Measurements from ENCODE around the gene GLO1.

GLO1 gene

DNA sequence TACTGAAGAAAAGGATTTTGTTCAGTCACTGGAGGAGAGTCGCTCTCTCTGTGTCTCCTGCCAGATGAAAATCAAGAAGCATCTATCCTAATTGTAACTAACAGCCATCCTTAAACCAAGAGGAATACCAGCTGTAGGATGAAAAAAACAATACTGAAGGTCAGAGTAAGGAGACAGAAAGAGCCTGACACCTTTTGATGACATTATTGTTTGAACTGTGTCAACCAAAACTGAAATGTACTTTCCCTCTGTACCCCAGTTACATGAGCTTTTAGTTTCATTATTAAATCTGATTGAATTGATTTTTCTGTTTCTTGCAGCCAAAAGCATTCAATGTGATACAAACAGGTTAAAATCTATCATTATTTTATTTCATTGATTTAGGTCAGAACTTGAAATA lies 46.0 kb downstream of the GLO1 start:
- DNase-seq = no peak

DNA sequence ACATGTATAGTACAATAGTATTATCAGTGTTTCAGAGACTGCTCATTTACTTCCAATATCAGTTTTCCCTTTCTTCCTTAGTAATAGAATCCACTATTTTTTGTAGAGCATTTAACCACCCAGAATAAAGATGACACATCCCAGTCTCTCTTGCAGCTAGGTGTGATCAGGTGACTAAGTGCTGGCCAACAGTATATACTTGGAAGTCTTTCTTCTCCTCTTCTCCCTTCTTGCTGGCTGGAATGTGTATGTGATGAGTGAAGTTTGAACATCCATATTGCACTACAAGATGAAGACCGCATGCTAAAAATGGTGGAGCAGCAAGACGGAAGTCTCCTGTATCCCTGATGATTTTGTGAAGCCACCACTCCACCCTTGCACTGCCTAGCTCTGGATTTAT lies 48.7 kb downstream of the GLO1 start:
- DNase-seq = no peak

DNA sequence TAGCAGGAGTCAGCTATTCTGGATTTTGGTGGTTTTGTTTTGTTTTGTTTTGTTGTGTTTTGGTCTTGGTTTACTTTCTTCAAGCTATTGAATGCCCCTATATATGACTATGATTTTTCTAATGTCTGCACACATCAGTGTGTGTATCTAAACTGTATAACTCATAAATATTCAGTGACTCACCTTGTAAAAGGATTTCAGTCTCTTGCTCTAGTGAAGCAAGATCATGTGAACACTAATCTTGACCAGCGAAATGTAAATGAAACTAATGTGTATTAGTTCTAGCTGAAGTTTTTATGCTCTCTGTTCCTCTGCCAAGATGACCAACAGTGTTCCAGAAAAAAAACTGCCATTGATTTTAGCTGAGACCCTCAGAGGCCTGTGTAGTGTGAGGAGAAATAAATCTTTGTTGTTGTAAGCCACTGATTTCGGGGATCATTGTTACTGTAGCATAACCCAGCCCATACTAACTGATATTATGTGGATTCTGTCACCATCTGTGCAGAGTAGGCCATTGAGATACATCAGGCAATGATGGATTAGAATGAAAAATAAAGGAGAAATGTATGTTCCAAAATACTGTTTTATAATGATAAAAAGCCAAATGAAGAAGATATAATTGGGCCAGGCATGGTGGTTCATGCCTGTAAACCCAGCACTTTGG lies 51.7 kb downstream of the GLO1 start:
- DNase-seq = no peak

DNA sequence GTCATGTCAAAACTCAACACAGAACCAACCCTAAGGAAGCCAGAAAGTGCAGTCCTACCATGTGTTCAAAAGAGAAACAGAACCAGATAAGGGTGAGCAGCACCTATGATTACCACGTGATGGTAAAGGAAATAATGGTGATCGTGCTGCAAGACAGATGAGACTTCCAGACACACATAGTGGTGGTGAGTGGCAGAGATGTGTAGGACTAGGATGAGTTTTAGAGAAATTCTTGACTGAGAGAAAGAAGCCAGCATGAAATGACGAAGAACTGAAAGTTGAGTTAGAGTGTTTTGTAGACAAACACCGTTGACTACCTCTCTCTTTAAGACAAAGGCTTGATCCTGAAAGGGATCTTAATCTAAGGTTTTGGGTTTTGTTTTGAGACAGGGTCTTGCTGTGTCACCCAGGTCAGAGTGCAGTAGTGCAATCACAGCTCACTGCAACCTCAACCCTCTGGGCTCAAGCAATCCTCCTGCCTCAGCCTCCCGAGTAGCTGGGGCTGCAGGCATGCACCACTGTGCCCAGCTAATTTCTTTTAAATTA lies 52.7 kb downstream of the GLO1 start:
- no peak for DNase-seq

DNA sequence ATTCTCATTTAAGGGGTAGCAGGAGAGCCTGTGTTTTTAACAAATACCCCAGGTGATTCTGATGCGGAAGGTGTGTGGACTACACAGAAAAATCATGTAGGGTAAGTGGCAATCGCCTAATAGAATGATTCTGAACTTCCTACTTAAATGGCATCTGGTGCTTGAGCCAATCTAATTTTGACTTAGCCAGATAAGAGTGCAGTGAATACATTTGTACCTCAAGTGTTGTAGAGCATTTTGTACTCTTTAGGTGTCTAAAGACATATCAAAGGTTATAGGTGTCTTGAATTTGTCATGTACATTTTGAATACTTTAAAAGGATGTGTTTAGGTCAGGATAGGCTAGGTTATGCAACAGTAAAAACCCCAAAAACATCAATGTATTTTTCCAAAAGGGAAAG lies 53.2 kb downstream of the GLO1 start:
- no peak for DNase-seq

DNA sequence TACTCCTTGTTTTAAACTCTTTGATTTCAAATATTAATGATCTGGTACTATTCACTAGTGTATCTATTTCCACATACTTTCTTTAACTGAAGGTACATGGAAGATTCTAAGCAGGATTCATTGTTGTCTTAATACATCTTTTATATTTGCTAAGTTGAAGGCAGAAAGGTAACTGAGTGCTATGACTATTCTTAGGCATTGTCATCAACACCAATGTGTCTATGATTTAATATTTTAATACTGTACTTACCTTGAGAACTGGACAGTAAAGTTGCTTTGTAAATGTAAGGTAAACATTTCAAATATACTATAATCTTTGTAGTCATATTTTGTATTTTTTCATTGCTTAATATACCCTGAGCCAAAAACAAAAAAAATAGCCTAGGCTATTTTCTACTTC lies 54.3 kb downstream of the GLO1 start:
- DNase-seq = no peak

DNA sequence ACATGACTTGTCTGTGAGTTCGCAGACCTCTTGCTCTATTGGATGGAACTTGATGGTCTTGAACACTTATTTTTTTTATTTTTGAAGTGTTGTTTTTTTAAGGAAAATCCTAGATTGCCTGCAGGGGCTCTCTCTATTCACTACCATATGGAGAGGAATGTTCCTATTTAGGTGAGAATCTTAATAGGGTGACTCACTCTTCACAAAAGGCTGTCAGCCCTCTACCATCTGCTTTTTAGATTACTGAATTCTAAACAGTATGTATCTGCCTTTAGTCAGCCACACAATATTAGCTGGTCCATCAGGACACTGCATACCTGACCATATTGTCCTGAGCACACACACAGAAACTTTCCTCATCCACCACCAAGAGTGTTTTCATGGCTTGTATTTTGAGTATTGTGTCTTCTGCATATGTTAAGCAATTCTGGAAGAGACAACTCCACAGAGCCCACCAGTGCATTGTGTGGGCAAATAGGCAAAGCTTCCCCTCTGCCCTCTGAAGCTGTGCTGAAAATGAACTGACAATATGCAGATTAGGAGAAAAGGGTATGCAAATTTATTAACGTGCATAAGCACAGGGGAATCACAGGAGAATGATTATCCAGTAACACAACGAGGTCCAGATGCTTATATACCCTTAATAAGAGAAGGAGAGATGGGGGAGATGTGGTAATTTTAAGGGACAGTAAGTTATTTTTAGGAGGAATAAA lies 56.6 kb downstream of the GLO1 start:
- DNase-seq = peak; percentile 84

DNA sequence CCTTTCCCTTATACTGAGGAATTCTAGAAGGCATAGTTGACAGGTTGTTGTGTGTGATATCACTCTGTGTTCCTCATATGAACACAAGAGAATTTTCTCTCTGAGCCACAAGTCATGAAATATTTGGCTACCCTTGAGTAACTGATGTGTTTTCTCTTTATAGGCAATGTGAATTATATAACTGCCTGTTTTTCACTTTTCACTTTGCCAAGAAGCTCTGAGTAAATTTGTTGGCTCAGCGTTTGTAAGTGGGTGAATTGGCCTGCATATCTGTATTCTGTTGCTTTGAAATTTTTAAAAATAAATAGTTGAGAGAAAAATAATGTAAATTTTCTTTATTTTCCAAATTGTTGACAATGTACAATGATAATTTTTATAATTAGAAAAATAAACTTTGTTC lies 58.0 kb downstream of the GLO1 start:
- no peak for DNase-seq

DNA sequence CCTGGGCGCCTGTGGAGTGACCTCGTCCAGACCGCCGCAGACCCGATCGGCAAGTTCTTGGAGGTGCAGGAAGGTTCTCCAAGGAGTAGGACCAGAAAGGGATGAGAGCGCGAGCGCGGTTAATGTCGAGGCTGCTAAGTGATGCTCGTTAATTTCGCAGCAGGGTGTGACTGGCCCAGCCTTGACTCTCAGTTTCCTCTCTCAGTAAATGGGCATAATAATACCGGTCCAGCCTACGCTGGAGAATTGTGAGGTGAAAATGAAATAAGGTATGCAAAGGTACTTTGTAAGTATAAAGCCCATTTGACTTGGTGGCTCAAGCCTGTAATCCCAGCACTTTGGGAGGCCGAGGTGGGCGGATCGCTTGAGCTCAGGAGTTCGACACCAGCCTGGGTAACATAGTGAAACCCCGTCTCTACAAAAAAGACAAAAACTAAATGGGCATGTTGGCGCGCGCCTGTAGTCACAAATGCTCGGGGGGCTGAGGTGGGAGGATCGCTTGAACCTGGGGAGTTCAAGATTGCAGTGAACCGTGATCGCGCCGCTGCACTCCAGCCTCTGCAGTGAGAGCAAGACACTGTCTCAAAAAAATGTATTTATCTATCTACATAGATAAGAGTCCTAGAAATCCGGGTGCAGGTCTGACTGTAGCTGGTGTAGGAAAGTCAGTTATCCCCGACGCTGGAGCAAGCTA lies 62.6 kb downstream of the GLO1 start:
- DNase-seq = peak; percentile 36

DNA sequence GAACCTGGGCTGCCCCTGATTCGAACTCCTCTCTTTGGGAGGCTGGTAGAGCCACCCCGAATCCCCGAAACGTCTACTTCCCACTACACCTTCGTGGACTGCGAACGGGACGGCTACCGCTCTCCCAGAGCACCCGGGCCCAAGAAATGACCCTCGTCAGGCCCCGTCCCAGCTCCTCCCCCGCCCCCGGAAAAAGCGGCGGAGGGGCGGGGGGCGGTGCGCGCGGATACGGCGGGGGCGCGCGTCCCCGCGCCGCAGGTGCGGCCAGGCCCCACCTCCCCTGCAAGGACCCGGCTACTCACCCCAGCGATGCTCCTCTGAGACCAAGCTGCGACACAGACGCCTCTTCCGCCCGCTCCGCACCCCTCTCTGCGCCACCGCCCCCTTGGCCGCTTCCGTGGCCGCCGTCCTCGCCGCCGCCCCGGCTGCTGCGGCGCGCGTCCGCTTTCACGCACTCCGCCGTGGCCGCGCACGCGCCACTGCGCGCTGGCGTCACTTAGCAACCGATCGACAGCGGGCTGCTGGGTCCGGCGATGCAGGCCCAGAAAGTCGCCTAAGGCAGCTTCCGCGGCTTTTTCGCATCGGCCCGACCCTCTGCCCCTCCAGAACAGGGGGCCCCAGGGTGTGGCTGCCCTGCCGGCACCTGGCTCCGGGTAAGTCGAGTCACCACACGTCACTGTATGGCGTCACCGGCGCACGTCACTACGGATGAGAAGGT lies 63.3 kb downstream of the GLO1 start, which contains the start of gene BTBD9:
Gene BTBD9 (minus strand): TSS at position 432 of the 718 bp plus-strand sequence.
- DNase-seq = peak; percentile 92

DNA sequence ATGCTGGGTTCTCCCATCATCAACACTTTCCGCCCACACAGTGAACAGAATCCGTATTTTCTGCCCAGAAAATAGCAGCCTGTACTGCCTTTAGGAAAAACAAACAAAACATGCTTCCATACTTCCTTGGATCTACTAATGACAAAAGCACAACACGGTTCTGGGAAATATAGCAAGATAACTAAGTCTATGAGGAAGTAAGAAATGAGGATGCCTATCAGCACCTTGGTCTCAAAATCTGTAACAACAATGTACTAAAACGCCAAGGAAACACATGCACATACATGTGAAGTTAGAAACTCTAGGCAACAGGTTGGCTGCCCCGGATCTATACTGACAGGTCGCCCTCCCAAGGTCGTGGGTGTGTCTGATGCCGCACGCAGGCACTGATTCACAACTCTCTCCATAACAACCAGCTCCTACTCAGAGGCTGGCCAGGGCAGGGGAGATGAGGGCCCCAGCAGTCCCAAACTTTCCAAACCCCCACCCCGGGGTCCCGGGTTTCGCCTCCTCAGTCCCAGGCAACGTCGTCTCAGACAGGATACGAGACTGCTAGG lies 63.9 kb downstream of the GLO1 start:
- peak; percentile 58 for DNase-seq

DNA sequence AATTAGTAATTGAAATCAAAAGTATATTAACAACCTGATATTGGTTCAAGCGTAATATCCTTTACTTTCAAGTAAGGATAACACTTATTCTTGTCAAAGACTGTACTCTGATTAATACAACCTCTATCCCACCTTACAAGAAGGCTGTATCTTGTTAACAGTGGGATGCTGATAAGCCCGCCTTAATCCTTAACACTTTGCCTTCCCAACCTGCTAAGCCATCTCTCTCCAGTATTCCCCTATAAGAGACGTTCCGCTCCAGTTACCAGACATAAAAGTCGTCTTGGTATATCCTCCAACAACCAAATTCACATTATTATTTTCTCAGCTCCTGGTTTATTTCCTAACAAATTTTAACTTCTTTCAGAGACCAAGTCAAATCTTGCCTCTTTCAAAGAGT lies 65.2 kb downstream of the GLO1 start:
- DNase-seq = no peak

DNA sequence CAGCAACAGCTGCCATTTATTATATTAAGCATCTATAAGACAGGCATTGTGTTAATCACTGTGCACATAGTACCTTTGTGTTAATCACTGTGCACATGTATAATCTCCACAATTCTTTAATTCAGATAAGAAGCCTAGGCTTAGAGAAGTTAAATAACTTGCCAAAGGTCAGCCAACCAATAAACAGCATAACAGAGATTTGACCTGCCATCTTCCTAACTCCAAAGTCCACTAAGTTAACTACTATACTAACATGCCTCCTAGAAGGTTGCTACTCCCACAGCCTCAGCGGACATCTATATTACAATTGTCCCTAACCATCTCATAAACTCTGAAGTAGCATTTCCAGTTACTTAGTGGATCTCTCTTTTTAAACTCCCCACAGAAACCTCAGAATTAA lies 66.9 kb downstream of the GLO1 start:
- no peak for DNase-seq

DNA sequence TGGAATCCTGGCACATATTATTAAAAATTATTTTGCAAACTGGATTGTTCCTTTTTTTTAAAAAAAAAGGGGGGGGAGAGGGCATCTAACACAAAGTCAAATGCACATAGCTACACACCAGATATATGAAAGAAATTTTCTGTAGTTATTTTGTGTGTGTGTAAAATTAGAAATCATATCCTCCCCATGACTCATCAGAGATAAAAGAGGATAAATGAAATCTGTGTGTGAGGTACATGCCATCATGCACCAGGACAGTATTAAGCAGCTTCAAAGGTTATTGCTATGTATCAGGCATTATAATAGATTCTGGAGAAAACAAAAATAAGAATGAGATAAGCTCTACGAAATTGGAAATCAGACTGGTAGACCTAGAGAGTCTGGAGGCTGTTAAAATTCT lies 68.4 kb downstream of the GLO1 start:
- no peak for DNase-seq

DNA sequence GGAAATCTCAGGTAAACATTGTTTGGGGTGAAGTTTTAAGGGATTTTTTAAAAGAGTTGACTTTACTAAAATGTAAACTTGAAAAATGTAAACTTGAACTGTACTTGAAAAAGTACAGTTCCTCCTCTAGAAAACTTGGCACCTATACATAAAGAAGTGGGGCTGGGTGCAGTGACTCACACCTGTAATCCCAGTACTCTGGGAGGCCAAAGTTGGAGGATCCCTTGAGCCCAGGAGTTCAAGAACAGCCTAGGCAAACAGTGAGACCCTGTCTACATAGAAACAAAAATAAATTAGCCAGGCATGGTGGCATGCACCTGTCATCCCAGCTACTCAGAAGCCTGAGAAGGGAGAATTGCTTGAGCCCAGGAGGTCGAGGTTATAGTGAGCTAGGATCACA lies 70.5 kb downstream of the GLO1 start:
- DNase-seq = no peak

DNA sequence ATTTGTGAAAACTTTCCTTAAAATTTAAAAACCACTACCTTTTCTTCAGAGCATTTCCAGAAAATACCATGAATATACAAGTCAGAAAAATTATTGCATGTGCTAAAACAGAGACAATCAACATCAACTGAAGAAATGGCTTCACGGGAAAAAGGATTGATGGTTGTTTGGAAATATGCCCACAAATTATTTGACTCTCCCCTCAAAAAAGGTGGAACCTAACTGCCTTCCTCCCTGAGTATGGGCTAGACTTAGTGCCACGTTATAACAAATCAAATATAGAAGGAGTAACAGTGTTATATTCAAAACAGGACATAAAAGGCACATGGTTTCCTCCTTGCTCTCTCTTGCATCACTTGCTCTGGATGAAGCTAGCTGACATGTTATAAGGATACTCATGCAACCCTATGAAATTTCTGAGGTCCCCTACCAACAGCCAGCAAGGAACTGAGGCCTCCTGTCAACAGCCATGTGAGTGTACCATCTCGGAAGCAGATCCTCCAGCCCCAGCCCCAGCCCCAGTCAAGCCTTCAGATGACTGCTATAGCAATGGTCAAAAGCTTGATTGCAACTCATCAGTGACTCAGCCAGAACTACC lies 71.7 kb downstream of the GLO1 start:
- no peak for DNase-seq
